ENCODE measurements around the gene SH2D3C. TPM values are rescaled to one million over a fixed set of nuclear protein-coding genes. Genes with fewer than 3 reads are reported as not detected.
"Not testable (repeated sequence)": the region's sequence is repeated elsewhere in the genome, so short reads cannot be mapped to it uniquely, and the experiment has no call there.

Gene SH2D3C
- total RNA-seq, 1 donor from 2014 or later = 22.6 TPM

DNA sequence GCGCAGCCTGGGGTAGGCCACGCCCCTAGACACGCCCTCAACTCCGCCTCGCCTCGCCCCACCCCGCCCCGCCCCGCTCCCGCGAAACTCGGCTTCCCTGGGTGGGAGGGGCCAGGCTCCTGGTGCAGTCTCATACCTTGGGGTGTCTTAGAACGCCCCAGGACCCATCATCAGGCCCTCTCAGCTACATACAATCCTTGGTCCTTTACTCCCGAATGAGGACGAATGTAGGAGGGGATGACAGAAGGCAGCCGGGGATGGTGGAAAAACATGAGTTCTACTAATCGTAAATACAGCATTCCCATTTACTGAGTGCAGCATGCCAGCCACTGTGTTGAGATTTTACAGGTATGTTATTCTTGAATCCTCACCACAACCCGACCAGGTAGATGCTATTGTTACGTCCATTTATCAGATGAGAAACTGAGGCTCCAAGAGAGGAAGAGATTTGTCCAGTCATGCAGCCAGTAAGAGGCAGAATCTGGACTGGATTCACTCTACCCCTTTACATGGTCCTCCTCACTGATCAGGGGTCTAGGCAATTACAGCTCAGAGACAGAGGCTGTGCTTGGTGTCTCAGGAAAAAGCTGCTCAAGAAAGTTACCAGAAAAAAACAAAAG is 6.8 kb downstream of the SH2D3C start:
- no peak for ATAC-seq
- DNase-seq (ENCODE audit: low spot score) = no peak
- intact Hi-C loops (cut with DNase I) = no loop called here

DNA sequence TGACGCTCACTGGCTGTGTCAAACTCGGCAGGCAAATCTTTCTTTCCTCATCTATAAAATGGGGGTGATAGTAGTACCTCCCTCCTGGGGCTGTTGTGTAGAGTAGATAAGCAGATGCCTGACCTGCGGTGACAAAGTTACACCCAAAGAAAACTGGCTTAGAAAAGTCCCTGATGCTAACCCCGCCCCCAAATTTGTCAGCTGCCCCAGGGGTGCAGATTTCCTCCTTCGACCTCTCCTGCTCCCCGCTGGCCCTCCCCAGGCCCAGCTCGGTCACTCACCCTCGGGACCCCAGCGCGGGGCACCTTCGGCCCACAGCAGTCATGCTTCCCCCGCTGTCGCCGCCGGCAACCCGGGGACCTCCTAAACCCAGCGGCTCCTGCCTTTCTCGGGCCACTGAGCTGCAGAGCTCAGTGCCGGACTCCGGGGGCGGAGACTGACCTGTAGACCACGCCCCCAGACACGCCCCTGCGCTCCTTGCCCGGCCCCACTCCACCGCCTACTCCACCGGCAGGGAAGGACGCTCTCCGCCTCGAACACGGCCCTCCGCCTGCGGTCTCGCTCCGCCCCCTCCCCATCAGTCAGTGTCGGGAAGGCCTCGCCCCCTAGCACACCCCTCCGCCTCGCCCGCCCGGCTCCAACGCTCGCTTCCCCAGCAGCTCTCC is 7.4 kb downstream of the SH2D3C start:
- DNase-seq (ENCODE audit: low spot score) (peak; percentile 99), ATAC-seq (peak; percentile 98)
- intact Hi-C loops (cut with DNase I) = no loop called here

GRCh38 chr9:127770583-127770904 is 7.9 kb downstream of the SH2D3C start:
- intact Hi-C loops (cut with DNase I) = no loop called here

GRCh38 chr9:127769929-127770582 is 8.4 kb downstream of the SH2D3C start:
- intact Hi-C loops (cut with DNase I) = no loop called here
- ATAC-seq (no peak), DNase-seq (ENCODE audit: low spot score) (no peak)

More at GRCh38 chr9:127770583-127770904, 7.9 kb downstream of the SH2D3C start:
- no peak for DNase-seq (ENCODE audit: low spot score)
- ATAC-seq = no peak

DNA sequence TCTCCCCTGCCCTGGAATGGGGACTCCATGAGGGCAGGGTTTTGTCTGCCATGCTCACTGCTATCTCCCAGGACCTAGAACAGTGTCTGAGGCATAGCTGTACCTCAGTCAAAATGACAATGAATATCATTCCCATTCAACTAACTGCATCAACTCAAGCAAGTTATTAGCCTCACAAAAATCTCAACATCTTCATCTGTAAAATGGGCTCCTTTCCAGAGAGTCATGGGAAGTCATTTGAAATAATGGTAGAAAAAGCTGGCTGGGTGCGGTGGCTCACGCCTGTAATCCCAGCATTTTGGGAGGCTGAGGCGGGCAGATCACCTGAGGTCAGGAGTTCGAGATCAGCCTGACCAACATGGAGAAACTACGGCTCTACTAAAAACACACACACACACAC is 9.4 kb downstream of the SH2D3C start:
- intact Hi-C loops (cut with DNase I) = no loop called here
- no peak for ATAC-seq

GRCh38 chr9:127768698-127769097 is 9.8 kb downstream of the SH2D3C start:
- intact Hi-C loops (cut with DNase I) = no loop called here
- DNase-seq (ENCODE audit: low spot score) (no peak), ATAC-seq (no peak)

More for the DNA sequence above, 9.4 kb downstream of the SH2D3C start:
- DNase-seq (ENCODE audit: low spot score) = no peak

DNA sequence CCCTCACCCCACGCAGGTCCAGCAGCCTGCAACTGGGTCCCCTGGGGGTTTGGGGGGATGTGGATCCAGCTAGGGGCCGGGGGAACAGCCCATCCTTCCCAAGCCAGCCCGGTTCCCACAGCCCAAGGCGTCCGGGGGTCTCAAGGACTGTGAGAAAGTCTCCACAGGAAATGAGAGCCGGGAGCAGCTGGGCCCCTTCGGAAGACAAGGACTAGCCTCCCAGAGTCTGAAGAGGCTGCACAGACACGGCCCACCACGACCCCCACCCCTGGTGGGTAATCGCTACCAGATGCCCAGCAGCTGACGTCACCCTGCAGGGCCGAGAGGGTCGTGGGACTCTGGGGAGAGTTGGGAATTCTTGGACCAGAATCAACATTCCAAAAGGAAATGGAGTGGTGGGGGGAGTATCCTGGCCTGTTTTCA is 10.5 kb downstream of the SH2D3C start:
- intact Hi-C loops (cut with DNase I) = no loop called here
- DNase-seq (ENCODE audit: low spot score) (no peak), ATAC-seq (no peak)

DNA sequence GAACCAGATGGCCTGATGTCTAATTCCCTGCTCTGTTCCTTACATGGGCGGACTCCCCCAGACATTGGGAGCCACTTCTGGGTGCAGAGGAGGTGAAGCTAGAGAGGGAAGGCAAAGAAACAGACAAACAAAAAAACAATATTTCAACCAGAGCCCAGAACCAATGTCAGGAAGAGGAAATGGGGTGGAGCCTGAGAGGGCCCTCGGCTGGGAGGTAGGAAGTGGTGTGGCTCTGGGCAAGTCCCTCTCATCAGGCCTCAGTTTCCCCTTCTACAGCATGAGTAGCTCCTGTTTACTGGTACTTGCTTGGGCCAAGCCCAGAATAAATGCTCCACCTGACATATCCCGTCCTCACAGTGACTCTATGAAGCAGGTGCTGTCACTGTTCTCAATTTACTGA is 11.1 kb downstream of the SH2D3C start:
- no peak for DNase-seq (ENCODE audit: low spot score)
- ATAC-seq = no peak
- intact Hi-C loops (cut with DNase I) = no loop called here

GRCh38 chr9:127765418-127765817 is 13.0 kb downstream of the SH2D3C start:
- intact Hi-C loops (cut with DNase I) = no loop called here
- ATAC-seq = no peak
- DNase-seq (ENCODE audit: low spot score) = no peak

- DNase-seq (ENCODE audit: low spot score) (no peak), ATAC-seq (peak; percentile 19)
- intact Hi-C loops (cut with DNase I) = no loop called here
Measured at GRCh38 chr9:127763918-127764384, 14.5 kb downstream of the SH2D3C start.

DNA sequence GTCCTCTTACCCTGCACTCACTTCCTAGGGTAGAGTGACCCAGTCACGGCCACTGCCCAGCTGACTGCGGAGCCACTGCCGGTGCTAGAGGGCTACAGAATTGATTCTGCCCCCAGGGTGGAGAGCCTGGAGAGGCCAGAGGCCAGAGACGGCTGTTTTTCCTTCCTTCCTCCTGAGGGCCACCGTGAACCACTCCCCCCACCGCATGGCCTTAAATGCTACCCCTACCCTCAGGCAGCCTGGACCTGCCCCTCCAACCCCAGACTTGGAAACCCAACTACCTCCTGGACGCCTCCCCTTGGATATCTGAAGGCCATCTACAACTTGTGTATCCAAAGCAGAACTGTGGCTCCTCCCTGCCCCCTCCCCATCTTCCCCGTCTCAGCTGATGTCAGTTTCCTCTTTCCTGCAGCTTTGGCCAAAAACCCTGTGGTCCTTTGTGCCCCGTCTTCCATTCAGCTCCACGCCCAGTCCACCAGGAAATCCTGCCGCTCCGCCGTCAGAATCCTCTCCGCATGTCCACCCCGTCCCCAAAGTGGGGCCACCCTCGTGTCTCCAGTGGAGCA is 16.3 kb downstream of the SH2D3C start:
- ATAC-seq (peak; percentile 46), DNase-seq (ENCODE audit: low spot score) (no peak)
- intact Hi-C loops (cut with DNase I) = no loop called here

DNA sequence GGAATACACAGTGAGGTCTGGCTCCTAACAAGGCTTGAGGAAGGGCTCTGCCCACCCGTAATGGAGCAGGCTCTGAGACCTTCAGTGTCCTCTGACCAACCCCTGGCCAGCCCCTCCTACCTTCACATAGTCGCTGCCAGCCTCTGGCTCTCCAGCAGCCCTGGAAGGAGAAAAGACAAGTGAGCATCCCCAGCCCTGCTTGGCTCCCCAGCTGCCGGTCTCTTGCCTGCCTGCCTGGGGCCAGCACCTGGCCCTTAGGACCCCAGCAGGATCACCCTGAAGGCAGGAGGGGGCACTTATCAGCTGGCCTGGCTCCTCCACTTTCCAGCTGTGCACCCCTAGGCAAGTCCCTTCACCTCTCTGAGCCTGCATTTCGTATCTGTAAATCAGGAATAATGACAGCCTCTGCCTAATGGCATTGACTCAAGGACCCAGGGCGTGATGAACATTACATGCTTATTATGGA is 16.9 kb downstream of the SH2D3C start:
- intact Hi-C loops (cut with DNase I) = no loop called here
- no peak for ATAC-seq
- no peak for DNase-seq (ENCODE audit: low spot score)

DNA sequence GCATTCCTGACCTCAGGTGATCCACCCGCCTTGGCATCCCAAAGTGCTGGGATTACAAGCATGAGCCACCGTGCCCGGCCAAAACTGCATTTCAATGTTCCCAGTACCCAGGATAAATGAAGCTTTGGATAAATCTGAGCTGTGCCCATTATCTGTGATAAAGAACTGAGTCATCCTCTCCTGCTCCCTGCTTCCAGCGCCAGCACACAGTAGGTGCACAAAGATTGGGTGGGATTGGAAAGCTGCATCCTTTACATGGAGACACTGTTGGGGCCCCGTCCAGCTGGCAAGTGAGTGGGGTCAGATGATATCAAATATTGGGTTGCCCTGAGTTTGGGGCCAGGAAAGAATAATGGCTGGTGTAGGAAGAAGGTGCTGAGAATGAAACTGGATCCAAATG is 17.4 kb downstream of the SH2D3C start:
- DNase-seq (ENCODE audit: low spot score) = no peak
- ATAC-seq = no peak
- intact Hi-C loops (cut with DNase I) = no loop called here

DNA sequence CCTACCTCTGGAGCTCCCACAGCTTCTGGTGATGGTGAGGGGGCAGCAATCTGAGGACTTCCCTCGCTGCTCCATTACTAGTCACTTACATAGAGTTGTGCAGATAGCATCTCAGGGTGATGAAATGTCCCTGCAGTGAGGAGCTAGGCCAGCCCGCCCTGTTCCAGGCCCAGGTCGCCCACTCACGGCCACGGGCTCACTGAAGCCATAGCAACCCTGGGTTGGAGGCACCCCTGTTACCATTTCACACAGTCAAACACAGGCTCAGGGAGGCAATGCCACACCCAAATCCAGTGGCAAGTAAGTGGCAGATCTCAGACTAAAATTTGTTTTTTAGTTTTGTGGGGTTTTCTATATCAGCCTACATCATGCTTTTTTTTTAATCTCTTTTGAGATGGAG is 19.6 kb downstream of the SH2D3C start:
- DNase-seq (ENCODE audit: low spot score) = no peak
- intact Hi-C loops (cut with DNase I) = no loop called here
- ATAC-seq = no peak

- intact Hi-C loops (cut with DNase I); DNase-seq (ENCODE audit: low spot score); ATAC-seq: not testable (repeated sequence)
Measured at GRCh38 chr9:127756776-127757175, 21.7 kb downstream of the SH2D3C start.

DNA sequence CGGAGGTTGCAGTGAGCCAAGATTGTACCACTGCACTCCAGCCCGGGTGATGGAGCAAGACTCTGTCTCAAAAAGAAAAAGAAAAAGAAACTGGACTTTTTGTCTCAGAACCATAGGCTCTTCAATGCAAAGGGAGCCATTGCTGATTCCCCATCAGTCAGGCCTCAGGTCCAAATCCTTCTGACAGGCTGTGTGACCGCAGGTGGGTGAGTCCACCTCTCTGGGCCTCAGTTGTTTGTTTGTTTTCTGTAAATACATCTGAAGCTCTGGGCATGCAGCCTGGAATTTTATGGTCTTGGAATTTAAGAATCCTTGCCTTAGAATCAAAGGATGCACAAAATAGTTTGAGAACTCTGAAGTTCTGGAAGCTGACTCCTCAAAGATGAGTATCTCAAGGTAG is 22.2 kb downstream of the SH2D3C start:
- ATAC-seq (no peak), DNase-seq (ENCODE audit: low spot score) (no peak)
- intact Hi-C loops (cut with DNase I) = no loop called here

GRCh38 chr9:127755061-127756060 is 23.1 kb downstream of the SH2D3C start:
- ATAC-seq (no peak), DNase-seq (ENCODE audit: low spot score) (no peak)
- intact Hi-C loops (cut with DNase I) = no loop called here

- intact Hi-C loops (cut with DNase I) = no loop called here
- ATAC-seq (no peak), DNase-seq (ENCODE audit: low spot score) (no peak)
Measured at GRCh38 chr9:127754099-127755060, 24.1 kb downstream of the SH2D3C start.
